ENCODE data around the gene PCDHA1.
"Not testable (repeated sequence)": the region's sequence is repeated elsewhere in the genome, so short reads cannot be mapped to it uniquely, and the experiment has no call there.

DNA sequence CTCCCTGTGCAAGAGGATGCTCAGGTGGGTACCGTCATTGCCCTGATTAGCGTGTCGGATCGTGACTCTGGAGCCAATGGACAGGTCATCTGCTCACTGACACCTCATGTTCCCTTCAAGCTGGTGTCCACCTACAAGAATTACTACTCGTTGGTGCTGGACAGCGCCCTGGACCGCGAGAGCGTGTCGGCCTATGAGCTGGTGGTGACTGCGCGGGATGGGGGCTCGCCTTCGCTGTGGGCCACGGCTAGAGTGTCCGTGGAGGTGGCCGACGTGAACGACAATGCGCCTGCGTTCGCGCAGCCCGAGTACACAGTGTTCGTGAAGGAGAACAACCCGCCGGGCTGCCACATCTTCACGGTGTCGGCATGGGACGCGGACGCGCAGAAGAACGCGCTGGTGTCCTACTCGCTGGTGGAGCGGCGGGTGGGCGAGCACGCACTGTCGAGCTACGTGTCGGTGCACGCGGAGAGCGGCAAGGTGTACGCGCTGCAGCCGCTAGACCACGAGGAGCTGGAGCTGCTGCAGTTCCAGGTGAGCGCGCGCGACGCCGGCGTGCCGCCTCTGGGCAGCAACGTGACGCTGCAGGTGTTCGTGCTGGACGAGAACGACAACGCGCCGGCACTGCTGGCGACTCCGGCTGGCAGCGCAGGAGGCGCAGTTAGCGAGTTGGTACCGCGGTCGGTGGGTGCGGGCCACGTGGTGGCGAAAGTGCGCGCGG, 90.8 kb downstream of the PCDHA1 start:
- TF ChIP-seq, protein P1, sequence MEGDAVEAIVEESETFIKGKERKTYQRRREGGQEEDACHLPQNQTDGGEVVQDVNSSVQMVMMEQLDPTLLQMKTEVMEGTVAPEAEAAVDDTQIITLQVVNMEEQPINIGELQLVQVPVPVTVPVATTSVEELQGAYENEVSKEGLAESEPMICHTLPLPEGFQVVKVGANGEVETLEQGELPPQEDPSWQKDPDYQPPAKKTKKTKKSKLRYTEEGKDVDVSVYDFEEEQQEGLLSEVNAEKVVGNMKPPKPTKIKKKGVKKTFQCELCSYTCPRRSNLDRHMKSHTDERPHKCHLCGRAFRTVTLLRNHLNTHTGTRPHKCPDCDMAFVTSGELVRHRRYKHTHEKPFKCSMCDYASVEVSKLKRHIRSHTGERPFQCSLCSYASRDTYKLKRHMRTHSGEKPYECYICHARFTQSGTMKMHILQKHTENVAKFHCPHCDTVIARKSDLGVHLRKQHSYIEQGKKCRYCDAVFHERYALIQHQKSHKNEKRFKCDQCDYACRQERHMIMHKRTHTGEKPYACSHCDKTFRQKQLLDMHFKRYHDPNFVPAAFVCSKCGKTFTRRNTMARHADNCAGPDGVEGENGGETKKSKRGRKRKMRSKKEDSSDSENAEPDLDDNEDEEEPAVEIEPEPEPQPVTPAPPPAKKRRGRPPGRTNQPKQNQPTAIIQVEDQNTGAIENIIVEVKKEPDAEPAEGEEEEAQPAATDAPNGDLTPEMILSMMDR (IDR thresholded peaks at IDR 0.05; ENCODE audit: low read depth, low read length): not testable (repeated sequence)
- not testable (repeated sequence) for TF ChIP-seq EZH2phosphoT487 (IDR thresholded peaks at IDR 0.05; ENCODE audit: low read depth)

All from OCI-LY3 (cell line).